SKM-1 (cell line): ENCODE data around the gene TRABD.
A peak's percentile ranks its signal among the peaks of the same experiment; 100 is the strongest.

Experiments
- DNase-seq: peaks from one replicate; lab custom pipeline; 2025; ENCODE audit not compliant: unreplicated experiment; lab: John Stamatoyannopoulos, UW

Gene TRABD

GRCh38 chr22:50186761-50187523 lies 1.2 kb downstream of the TRABD start:
- DNase-seq, result no peak

- no peak for DNase-seq
These were observed 2.6 kb downstream of the TRABD start for GRCh38 chr22:50188356-50188755.

GRCh38 chr22:50189184-50189848 lies 3.6 kb downstream of the TRABD start:
- DNase-seq, result no peak

- DNase-seq, result no peak
These were observed 4.1 kb downstream of the TRABD start for GRCh38 chr22:50189849-50190181.

DNA sequence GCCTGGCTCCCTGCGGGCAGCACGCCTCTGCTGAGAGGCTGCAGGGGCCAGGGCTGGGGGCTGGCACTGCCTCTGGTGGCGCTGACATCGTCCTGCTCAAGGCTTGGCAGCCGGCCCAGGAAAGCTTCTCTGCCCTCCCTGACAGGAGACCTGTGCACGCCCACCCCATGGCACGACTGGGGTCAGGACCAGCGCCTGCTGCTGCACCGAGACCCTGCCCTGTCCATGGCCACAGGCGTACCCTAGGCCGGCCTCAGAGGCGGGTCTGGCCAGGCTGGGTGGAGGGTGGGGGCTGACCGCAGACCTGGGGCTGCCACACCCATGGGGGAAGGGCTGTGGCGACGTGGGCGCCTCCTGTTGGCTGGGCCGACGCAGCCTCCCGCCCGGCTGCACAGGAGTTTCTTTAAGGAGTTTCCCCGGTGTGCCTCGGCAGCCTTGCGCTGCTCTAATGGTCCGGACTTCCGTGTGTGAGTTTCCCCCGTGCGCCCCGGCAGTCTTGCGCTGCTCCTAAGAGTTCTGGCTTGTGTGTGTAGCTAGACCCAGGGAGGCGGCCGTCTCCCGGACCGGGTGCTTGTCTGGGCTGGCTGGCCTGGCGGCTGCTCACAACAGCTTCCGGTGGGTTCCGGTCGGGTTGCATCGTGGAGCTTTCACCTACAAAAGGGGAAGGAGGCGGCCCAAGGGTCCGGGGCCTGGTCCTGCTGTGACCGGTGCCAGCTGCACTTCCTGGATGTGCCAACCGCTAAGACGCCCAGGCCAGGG lies 4.6 kb downstream of the TRABD start:
- DNase-seq, result peak; percentile 94

- peak; percentile 85 for DNase-seq
These were observed 5.4 kb downstream of the TRABD start for GRCh38 chr22:50190941-50191741.

GRCh38 chr22:50192436-50193204 lies 6.9 kb downstream of the TRABD start:
- peak; percentile 33 for DNase-seq

- DNase-seq, result no peak
These were observed 7.9 kb downstream of the TRABD start for GRCh38 chr22:50193621-50194020.

- DNase-seq, result no peak
These were observed 8.5 kb downstream of the TRABD start for GRCh38 chr22:50194037-50194805.

DNA sequence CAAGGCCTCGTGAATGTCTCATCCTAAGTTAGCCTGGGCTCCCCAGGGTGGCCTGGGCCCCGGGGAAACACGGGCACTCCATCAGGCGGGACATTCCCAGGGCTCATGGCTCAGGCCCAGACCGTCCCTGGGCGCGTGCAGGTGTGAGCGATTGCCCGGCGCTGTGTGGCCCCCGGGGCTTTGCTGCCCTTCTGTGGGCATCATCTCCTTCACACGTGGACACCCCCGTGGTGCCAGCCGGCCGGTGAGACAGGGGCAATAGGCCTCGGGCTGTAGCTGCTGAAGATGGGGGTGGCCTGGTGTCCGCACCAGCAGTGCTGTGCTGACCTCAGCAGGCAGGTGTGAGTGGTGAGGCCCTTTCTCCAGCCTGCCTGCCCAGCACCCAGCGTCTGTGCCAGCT lies 10.5 kb downstream of the TRABD start:
- no peak for DNase-seq

GRCh38 chr22:50197000-50197800 lies 11.5 kb downstream of the TRABD start:
- DNase-seq, result no peak

GRCh38 chr22:50197856-50198623 lies 12.3 kb downstream of the TRABD start:
- no peak for DNase-seq

- DNase-seq, result no peak
These were observed 12.9 kb downstream of the TRABD start for GRCh38 chr22:50198624-50199017.

- no peak for DNase-seq
These were observed 13.6 kb downstream of the TRABD start for GRCh38 chr22:50199251-50199721.

DNA sequence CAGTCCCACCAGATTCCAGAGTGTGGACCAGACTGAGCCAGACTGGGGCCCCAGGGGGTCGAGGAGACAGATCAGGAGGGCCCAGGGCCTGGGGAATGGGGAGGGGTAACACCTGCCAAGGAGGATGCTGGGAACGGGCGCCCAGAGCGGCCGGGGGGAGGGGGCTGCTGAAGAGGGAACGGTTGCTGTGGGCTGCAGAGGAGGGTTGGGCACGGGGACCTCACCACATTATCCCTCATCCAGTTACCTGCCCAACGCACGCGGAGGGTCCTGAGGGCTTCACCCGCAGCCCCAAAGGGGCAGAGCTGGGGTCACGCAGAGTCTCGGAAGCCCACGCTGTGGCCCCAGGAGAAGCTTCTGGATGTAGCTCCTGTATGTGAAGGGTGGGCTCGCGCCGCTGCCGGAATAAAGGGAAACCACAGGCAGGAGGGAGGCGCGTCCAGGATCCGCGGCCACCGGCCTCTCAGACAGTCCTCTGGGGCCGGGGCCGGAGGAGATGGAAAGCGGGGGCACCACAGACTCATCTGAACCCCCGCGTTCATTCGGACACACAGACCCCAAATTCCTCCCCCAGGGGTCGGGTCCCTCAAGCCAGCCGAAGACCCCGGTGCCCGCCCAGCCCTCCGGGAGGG lies 14.2 kb downstream of the TRABD start:
- no peak for DNase-seq

DNA sequence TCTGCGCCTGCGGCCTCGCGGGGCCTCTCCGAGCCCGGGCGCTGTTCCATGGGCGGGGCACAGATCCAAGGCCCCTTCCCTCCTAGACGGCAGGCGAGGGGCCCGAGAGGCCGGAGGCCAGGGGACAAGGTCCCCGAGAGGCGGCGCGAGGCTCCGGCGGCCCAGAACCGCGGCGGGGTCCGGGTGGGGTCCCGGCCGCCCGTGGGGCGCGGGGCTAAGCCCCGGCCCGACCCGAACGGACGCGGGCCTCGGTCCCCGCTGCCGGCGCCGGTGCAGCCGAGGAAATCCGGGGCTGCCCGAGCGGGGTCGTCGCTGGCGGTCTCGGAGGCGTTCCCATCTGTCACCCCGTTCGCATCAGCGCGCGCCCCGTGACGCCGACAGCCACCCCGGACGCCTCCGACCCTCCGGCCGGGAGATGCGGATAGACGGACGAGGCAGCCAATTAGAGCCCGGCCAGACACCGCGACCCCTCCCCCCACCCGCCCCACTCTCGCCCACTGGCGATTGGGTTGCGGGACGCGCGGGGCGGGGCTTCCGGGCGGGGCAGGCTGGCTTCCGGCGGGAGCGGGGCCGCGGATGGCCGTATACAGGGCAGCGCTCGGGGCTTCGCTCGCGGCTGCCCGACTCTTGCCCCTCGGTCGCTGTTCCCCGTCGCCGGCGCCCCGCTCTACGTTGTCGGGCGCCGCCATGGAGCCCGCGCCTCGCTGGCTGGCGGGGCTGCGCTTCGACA lies 14.9 kb downstream of the TRABD start, which contains the start of gene SELENOO:
Gene SELENOO (plus strand): TSS at position 551 of the 730 bp plus-strand sequence. CDS start 26 bp downstream, at position 577.
- DNase-seq, result peak; percentile 57
